NCI-H345 treated with DMSO at 0.1 percent for 48 hours (cell line): Measurements from ENCODE around the gene NBAS.
"Not testable (repeated sequence)": the region's sequence is repeated elsewhere in the genome, so short reads cannot be mapped to it uniquely, and the experiment has no call there.

Experiments used
- DNase-seq: peaks from one replicate; lab custom pipeline; 2025; ENCODE audit not compliant: unreplicated experiment; lab: John Stamatoyannopoulos, UW

Gene NBAS

GRCh38 chr2:15230599-15231192, 330.4 kb downstream of the NBAS start:
- DNase-seq: no peak

DNA sequence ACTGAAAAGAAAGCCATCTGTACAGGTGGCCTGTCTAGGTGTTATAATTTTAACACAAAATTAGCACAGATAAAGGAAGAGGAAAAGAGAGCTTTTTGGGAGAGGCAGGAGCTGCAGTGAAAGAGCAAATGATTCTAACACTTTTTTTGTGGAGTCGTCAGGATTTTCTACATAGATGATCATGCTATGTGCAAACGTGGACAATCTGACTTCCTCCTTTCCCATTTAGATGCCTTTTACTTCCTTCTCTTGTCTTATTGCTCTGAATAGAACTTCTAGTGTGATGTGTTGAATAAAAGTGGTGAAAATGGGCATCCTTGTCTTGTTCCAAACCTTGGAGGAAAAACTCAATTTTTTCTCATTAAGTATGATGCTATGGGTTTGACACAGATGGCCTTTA, 334.5 kb downstream of the NBAS start:
- DNase-seq: no peak

DNA sequence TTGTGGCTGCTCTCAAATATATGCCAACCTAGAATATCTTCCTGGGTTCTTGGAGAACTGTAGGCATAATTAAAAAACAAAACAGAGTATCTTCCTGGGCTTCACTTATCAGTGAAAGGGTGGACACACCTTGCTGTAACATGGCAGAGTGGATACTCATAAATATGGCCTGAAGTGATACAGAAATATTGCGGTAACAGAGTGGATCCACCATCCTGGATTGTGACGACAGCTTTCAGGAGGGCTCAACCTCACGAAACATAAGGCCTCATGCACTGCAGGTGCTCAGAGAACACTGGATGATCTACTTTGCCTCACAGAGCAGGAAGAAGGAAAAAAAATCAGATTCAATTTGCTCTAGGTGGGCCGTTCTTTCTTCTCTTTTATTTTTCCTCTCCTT, 336.0 kb downstream of the NBAS start:
- DNase-seq: no peak

- no peak for DNase-seq
Measured at GRCh38 chr2:15224641-15225040, 336.5 kb downstream of the NBAS start.

GRCh38 chr2:15223887-15224286, 337.2 kb downstream of the NBAS start:
- DNase-seq: no peak

GRCh38 chr2:15222856-15223255, 338.3 kb downstream of the NBAS start:
- DNase-seq: no peak

- no peak for DNase-seq
Measured at GRCh38 chr2:15220603-15221002, 340.5 kb downstream of the NBAS start.

- DNase-seq: no peak
Measured at GRCh38 chr2:15218423-15219086, 342.6 kb downstream of the NBAS start.

DNA sequence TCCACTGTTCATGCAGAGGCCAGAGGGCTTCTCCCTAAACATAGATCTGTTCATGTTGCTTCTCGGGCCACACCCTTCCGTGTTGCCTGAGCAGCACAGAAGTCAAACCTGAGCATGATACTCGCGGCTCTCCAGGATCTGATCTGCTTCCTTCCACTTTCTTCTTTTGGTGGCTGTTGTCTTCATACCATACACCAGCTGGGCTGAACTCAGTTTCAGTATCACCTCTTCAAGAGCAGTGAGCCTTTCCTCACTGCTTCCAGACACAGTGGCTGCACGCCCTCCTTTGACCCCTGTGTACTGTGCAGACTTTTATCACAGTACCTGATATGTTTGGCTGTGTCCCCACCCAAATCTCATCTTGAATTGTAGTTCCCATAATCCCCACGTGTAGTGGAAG, 348.9 kb downstream of the NBAS start:
- no peak for DNase-seq

DNA sequence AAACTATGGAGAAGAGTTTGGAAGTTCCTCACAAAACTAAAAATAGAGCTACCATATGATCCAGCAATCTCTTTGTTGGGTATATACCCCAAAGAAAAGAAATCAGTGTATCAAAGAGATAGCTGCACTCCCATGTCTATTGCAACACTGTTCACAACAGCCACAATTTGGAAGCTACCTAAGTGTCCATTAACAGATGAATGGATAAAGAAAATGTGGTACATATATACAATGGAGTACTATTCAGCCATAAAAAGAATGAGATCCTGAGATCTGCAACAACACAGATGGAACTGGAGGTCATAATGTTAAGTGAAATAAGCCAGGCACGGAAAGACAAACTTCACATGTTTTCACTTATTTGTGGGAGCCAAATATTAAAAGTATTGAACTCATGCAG, 350.6 kb downstream of the NBAS start:
- not testable (repeated sequence) for DNase-seq

- DNase-seq: no peak
Measured at GRCh38 chr2:15206419-15206818, 354.7 kb downstream of the NBAS start.

DNA sequence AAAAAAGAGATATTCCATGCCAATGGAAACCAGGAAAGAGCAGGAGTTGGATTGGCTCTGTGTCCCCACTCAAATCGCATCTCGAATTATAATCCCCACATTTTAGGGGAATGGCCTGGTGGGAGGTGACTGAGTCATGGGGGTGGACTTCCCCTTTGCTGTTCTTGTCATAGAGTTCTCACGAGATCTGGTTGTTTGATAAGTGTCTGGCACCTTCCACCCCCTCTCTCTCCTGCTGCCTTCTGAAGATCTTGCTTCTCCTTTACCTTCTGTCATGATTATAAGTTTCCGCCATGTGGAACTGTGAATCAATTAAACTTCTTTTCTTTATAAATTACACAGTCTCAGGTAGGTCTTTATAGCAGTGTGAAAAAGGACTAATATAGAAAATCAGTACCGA, 355.6 kb downstream of the NBAS start:
- no peak for DNase-seq

GRCh38 chr2:15201009-15201408, 360.1 kb downstream of the NBAS start:
- no peak for DNase-seq

DNA sequence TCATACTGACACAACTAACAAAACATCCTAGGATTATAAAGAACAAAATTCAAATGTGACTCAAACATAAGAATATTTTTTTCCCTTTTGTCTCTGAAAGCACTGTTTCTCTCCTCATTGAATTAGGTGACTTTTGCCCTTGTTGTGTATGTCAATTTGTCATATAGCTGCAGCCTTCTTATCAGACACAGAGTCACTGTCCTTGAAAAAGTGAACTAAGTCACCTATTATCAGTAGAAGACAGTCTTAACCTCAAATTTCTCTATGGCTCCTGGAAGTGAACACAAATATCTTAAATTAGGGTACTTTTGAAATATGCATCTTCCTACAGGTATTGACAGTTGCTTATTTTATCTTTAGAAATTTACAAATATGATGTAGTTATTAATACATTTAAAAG, 360.6 kb downstream of the NBAS start:
- no peak for DNase-seq

DNA sequence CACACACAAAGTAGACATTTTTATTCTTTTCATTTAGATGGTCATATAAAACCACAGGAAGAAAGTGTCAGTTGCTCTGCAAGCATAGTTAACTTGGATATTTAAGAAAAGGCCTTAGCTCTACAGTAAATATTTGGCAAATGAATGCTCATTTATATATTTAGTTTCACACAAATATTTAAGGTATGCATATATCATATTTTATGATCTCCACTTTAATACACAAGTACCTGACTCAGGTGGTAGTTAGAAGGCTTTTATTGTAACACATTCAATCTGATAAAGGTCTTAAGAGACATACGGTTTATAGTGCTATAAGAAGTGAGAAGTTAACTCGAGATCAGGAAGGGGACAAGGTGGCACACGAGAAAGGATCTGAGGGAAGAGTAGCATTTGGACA, 363.1 kb downstream of the NBAS start:
- DNase-seq: no peak

DNA sequence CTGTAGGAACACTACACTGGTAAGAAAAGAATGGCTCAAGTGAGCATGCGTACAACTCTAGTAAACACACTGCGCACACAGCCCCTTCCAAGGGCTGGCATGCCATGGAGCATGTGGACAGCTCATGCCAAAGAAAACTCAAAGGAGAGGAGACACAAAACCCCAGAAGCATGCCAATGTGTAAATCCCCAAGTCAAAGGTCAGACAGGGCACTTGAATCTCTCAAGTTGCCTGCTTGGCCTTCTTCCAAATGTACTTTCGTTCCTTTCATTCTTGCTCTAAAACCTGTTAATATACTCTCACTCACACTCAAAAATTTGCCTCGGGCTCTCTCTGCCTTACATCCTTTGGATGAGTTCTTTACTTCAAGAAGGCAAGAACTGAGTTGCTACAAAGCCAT, 365.3 kb downstream of the NBAS start:
- DNase-seq: no peak

DNA sequence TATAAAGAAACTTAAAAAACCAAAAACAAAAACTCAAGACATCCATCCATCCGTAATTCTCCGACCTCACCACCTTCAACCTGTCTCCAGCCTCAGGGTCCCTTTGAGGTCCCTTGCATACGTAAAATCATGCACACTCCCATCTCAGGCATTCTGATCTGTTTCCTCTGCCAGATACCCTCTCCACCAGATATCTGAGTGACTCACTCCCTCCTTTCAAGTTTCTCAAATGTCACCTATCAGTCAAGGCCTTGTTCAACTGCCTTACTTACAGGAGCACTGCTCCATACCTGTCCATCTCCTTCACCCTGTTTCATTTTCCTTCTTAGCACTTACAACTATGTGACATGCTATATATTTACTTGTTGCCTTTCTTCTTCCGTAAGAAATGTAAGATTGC, 369.3 kb downstream of the NBAS start:
- no peak for DNase-seq

DNA sequence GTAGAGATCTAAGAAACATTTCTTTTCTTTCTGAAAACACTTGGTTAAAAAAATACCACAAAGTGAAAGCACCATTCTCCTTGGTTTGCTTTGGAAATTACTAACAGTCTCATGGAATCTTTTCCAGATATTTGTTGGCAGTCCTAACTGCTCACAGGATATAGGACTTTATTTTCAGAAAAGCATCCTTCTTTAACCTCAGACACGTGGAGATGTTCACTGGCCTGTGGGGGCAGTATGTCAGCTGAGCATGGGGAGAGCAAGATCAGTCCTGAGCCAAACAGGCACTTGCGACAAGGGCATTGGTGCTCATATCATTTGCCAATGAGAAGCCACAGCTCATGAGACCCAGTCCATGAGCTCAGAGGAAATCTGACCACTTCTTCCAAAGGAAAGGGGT, 371.9 kb downstream of the NBAS start:
- DNase-seq: no peak

DNA sequence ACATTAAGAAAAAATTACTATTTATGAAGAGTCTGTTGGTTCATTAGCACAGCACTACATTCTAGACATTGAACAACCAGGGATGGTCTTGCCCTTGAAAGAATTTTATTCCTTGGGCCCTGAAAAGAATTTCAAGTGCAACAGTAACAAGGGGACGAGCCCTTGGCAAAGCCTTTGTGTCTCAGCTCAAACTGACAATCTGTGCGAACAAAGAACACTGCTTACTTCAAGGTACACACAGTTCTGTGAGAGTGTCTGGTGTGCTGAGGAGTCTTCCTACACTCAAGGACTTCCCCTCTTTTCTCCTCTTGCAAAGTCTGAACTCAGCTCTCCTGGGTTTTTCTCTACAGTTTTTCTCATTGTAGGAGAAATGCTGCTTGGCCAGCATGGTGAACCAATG, 373.4 kb downstream of the NBAS start:
- no peak for DNase-seq

- DNase-seq: no peak
Measured at GRCh38 chr2:15186118-15186517, 375.0 kb downstream of the NBAS start.

DNA sequence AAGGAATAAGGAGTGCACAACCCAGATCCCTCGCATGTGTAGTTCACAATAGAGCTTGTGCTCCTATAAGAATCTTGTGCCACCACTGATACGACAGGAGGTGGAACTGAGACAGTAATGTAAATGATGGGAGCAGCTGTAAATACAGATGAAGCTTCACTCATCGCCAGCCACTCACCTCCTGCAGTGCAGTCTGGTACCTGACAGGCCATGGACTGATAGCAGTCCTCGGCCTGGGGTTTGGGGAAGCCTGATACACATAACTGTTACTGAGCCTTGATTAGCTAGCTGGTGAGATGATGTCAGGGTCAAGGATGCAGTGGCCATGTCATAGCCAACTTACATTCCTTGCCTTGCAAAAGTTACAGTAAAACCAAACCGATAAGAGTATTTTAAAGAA, 376.6 kb downstream of the NBAS start:
- DNase-seq: no peak

- DNase-seq: no peak
Measured at GRCh38 chr2:15182275-15182674, 378.9 kb downstream of the NBAS start.

DNA sequence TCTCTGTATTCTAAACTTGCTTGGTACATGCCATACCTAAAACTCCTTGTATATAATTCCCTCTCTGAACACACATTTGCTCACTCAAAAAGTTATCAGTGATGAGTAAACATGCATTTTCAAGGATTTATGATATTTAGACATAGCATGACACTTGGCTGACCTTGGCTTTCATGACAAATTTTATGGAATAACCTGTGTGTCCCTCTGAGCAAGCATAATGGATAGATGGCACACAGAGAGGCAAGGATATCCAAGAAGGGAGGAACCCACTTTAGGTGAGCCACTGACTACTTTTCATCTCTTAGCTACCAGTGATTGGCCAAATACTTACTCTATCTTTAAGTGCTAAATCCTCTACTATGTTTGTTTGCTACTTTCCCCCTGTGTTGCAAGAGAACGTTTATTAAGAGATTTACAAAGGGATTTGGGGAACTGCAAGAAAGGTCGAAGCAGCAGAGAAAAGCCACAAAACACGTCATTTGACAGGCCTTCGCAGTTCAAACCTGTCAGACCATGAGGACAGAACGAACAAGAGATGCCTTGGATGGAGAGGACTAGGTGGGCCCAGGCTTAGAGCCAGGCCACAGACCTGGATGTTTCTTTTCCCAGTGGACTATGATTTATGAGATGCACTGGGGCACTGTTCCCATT, 379.9 kb downstream of the NBAS start:
- DNase-seq: no peak
